HepG2 (cell line): ENCODE measurements around the gene TUBGCP4. TPM values are rescaled to one million over a fixed set of nuclear protein-coding genes. Genes with fewer than 3 reads are reported as not detected.

Experiments
- ARNT2 ChIP-seq: sonication (generic); formaldehyde crosslinking; IDR thresholded peaks from 2 replicates; pipeline ENCODE4 v1.8.0; 2022; ENCODE audit warnings: mild to moderate bottlenecking, low read depth, missing genetic modification reagents, moderate library complexity
- ATM ChIP-seq: fragments of 450-650 bp; IDR thresholded peaks from 2 replicates; pipeline ENCODE4 v1.7.1; 2017; ENCODE audit warnings: mild to moderate bottlenecking, borderline replicate concordance
- FOXA3 ChIP-seq: IDR thresholded peaks from 2 replicates; pipeline ENCODE4 v1.6.1; 2016; ENCODE audit warnings: missing genetic modification reagents, missing compliant biosample characterization
- FOXJ3 ChIP-seq: sonication (generic); formaldehyde crosslinking; IDR thresholded peaks from 2 replicates; pipeline ENCODE4 v1.4.0; 2020; ENCODE audit warnings: missing genetic modification reagents, mild to moderate bottlenecking, borderline replicate concordance
- GLMP ChIP-seq: sonication (generic); formaldehyde crosslinking; IDR thresholded peaks from 2 replicates; pipeline ENCODE4 v1.9.0; 2021; ENCODE audit warnings: missing genetic modification reagents, mild to moderate bottlenecking, borderline replicate concordance
- PTBP1 ChIP-seq: fragments of 200-400 bp; formaldehyde crosslinking; IDR thresholded peaks from 2 replicates; pipeline ENCODE4 v1.6.1; 2018; ENCODE audit warnings: low read length, low read depth; ENCODE audit not compliant: poor library complexity, severe bottlenecking
- STAT6 ChIP-seq: sonication (generic); formaldehyde crosslinking; IDR thresholded peaks from 2 replicates; pipeline ENCODE4 v1.4.0; 2020; ENCODE audit warnings: missing genetic modification reagents, mild to moderate bottlenecking, borderline replicate concordance
- ZFYVE20 ChIP-seq: sonication (generic); formaldehyde crosslinking; IDR thresholded peaks from 2 replicates; pipeline ENCODE4 v1.8.0; 2023; ENCODE audit warnings: low read depth, mild to moderate bottlenecking, moderate library complexity, missing genetic modification reagents, borderline replicate concordance
- ZIK1 ChIP-seq: sonication (generic); formaldehyde crosslinking; IDR thresholded peaks from 2 replicates; pipeline ENCODE4 v1.5.0; 2020; ENCODE audit warnings: mild to moderate bottlenecking, low read depth, missing genetic modification reagents, borderline replicate concordance
- ZNF138 ChIP-seq: sonication (generic); formaldehyde crosslinking; IDR thresholded peaks from 2 replicates; pipeline ENCODE4 v1.5.0; 2020; ENCODE audit warnings: mild to moderate bottlenecking, low read depth, missing genetic modification reagents
- ZNF333 ChIP-seq: sonication (generic); formaldehyde crosslinking; IDR thresholded peaks from 2 replicates; pipeline ENCODE4 v1.4.0; 2020; ENCODE audit warnings: mild to moderate bottlenecking, missing genetic modification reagents, borderline replicate concordance
- ZNF33B ChIP-seq: sonication (generic); formaldehyde crosslinking; IDR thresholded peaks from 2 replicates; pipeline ENCODE4 v1.5.1; 2020; ENCODE audit warnings: mild to moderate bottlenecking, missing genetic modification reagents
- ZNF556 ChIP-seq: sonication (generic); formaldehyde crosslinking; IDR thresholded peaks from 2 replicates; pipeline ENCODE4 v1.4.0; 2020; ENCODE audit warnings: mild to moderate bottlenecking, missing genetic modification reagents, borderline replicate concordance
- polyA plus RNA-seq, 8 experiments: library from polyadenylated mRNA; depleted of rRNA in 3 of 8; stranded (reverse) in 7 of 8; unstranded in 1 of 8; fragments of >200 nt; fragmentation: Illumina TruSeq in 4 of 8; extraction: Trizol in 4 of 8; gene quantifications; 2 replicates each; pipeline versions ENCODE4 v1.2.1 to v1.2.3, GENCODE V29; 2011 to 2016; ENCODE audit warnings: low read depth in 4 of 8, missing spikeins in 1 of 8, mixed read lengths in 1 of 8; ENCODE audit not compliant: insufficient read depth in 1 of 8
- total RNA-seq, 5 experiments: library from RNA; depleted of rRNA; stranded (reverse); fragments of >200 nt; fragmentation: Illumina TruSeq; extraction: Trizol; gene quantifications; 2 replicates each; pipeline ENCODE4 v1.2.3, GENCODE V29; 2016; ENCODE audit warnings: low read depth in 1 of 5
- TF ChIP-seq, protein P1 (sequence below): sonication (generic); formaldehyde crosslinking; IDR thresholded peaks from 2 replicates; pipeline ENCODE4 v1.5.0; 2020; ENCODE audit warnings: mild to moderate bottlenecking, missing genetic modification reagents, borderline replicate concordance
- TF ChIP-seq, protein P2 (sequence below): sonication (generic); formaldehyde crosslinking; IDR thresholded peaks from 2 replicates; pipeline ENCODE4 v1.8.1; 2023; ENCODE audit warnings: mild to moderate bottlenecking, missing genetic modification reagents
- TF ChIP-seq, protein P3 (sequence below): sonication (generic); formaldehyde crosslinking; IDR thresholded peaks from 2 replicates; pipeline ENCODE4 v1.9.0; 2022; ENCODE audit warnings: low read depth, missing genetic modification reagents

The TUBGCP4 gene
- total and polyA plus RNA-seq, 2 of the 13 experiments (the other 11 are each of a cell fraction or from before 2014, with no cell fraction given) = 15.0 to 20.5 TPM

DNA sequence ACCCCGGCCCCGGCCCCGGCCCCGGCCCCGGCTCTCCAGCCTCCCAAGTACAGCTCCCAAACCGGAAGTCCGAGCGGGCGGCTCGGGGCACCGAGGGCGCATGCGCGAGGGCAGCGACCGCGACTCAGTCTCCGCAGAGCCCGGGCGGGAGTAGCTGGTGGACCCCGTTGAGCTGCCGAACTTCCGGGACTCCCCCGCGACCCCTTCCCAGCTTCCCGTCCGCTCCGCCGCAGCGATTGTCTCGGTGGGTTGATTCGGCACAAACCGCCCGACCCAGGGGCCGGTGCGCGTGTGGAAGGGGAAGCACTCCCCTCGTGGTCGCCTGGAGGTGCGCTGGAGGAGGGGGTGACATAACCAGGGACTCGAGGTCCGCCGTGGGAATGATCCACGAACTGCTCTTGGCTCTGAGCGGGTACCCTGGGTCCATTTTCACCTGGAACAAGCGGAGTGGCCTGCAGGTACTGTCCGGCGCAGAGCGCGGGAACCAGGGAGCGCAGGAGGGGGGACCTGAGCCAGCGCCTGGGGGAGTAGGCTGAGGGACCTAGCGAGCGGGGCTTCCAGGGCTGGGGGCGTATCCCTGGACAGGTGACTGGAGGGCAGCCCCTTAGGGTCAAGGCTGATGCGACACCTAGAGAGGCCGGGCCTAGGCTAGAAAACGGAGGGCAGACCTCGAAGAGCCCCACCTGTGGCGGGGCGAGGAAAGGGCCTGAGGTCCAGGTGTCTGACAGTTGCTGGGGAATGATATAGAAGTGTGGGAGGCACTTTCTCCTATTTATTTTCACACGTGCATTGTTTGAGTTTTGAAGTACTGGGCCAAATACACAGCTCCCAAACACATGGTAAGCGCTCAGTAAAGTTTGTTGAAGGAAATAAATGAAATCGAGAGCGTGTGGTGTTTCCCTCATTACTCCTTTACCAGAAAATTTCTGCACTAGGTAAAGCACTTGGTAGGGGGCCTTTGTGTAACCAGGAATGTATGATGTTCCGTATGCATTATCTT is at the start of gene TUBGCP4, which contains the start of gene ZSCAN29 (continued):
- TF ChIP-seq PTBP1 (no peak), ZFYVE20 (CRISPR knock-in tag) (no peak), GLMP (CRISPR knock-in tag) (no peak), ZIK1 (CRISPR knock-in tag) (no peak; the same call in 1 of the 2 replicates), ZNF138 (CRISPR knock-in tag) (peak; percentile 97; the same call in 1 of the 2 replicates), ARNT2 (peak; percentile 75), ZNF33B (CRISPR knock-in tag) (peak; percentile 81; the same call in 1 of the 2 replicates), ZNF333 (CRISPR knock-in tag) (no peak), ATM (no peak), FOXA3 (CRISPR knock-in tag) (no peak; the same call in 1 of the 2 replicates), ZNF556 (CRISPR knock-in tag) (no peak), FOXJ3 (CRISPR knock-in tag) (no peak), STAT6 (CRISPR knock-in tag) (no peak)
- TF ChIP-seq, protein P1, sequence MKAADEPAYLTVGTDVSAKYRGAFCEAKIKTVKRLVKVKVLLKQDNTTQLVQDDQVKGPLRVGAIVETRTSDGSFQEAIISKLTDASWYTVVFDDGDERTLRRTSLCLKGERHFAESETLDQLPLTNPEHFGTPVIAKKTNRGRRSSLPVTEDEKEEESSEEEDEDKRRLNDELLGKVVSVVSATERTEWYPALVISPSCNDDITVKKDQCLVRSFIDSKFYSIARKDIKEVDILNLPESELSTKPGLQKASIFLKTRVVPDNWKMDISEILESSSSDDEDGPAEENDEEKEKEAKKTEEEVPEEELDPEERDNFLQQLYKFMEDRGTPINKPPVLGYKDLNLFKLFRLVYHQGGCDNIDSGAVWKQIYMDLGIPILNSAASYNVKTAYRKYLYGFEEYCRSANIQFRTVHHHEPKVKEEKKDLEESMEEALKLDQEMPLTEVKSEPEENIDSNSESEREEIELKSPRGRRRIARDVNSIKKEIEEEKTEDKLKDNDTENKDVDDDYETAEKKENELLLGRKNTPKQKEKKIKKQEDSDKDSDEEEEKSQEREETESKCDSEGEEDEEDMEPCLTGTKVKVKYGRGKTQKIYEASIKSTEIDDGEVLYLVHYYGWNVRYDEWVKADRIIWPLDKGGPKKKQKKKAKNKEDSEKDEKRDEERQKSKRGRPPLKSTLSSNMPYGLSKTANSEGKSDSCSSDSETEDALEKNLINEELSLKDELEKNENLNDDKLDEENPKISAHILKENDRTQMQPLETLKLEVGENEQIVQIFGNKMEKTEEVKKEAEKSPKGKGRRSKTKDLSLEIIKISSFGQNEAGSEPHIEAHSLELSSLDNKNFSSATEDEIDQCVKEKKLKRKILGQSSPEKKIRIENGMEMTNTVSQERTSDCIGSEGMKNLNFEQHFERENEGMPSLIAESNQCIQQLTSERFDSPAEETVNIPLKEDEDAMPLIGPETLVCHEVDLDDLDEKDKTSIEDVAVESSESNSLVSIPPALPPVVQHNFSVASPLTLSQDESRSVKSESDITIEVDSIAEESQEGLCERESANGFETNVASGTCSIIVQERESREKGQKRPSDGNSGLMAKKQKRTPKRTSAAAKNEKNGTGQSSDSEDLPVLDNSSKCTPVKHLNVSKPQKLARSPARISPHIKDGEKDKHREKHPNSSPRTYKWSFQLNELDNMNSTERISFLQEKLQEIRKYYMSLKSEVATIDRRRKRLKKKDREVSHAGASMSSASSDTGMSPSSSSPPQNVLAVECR (CRISPR knock-in tag) = peak; percentile 91
- TF ChIP-seq, protein P2, sequence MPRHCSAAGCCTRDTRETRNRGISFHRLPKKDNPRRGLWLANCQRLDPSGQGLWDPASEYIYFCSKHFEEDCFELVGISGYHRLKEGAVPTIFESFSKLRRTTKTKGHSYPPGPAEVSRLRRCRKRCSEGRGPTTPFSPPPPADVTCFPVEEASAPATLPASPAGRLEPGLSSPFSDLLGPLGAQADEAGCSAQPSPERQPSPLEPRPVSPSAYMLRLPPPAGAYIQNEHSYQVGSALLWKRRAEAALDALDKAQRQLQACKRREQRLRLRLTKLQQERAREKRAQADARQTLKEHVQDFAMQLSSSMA (CRISPR knock-in tag) = 0 out of 2 replicates have a peak, but pooled peaks have one; percentile 37
- TF ChIP-seq, protein P3, sequence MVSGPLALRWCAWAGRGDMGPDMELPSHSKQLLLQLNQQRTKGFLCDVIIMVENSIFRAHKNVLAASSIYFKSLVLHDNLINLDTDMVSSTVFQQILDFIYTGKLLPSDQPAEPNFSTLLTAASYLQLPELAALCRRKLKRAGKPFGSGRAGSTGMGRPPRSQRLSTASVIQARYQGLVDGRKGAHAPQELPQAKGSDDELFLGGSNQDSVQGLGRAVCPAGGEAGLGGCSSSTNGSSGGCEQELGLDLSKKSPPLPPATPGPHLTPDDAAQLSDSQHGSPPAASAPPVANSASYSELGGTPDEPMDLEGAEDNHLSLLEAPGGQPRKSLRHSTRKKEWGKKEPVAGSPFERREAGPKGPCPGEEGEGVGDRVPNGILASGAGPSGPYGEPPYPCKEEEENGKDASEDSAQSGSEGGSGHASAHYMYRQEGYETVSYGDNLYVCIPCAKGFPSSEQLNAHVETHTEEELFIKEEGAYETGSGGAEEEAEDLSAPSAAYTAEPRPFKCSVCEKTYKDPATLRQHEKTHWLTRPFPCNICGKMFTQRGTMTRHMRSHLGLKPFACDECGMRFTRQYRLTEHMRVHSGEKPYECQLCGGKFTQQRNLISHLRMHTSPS (CRISPR knock-in tag) = no peak
